Heart left ventricle (tissue), 16 donors: ENCODE data around the gene ADCY3. TPM values are rescaled to one million over a fixed set of nuclear protein-coding genes. Genes with fewer than 3 reads are reported as not detected.
A peak's percentile ranks its signal among the peaks of the same experiment; 100 is the strongest.

Source experiments
- ATAC-seq, 4 donors: fragments of 200-7000 bp; cut with Tn5 transposase; one replicate each; pipeline ENCODE4 v1.9.1; 2020 to 2022; ENCODE audit warnings: moderate library complexity in 4 of 4, mild to moderate bottlenecking in 3 of 4, moderate number of reproducible peaks in 1 of 4
- DNase-seq, 5 donors: peaks; one replicate each; pipeline ENCODE4 v3.0.0-alpha.2; 2020
- H3K27ac ChIP-seq, 12 donors: fragments of 200-600 bp; sonication (generic) in 4 of 12; one replicate each; pipeline versions ENCODE4 v1.5.0 to v1.8.0; 2016 to 2022; ENCODE audit warnings: mild to moderate bottlenecking in 2 of 12
- H3K27me3 ChIP-seq, 9 donors: fragments of 200-600 bp; sonication (generic) in 2 of 9; one replicate each; pipeline versions ENCODE4 v1.5.1 to v1.8.0; 2016 to 2022; ENCODE audit warnings: mild to moderate bottlenecking in 3 of 9
- H3K36me3 ChIP-seq, 9 donors: fragments of 200-600 bp; sonication (generic) in 2 of 9; one replicate each; pipeline versions ENCODE4 v1.5.0 to v1.8.0; 2018 to 2022; ENCODE audit warnings: mild to moderate bottlenecking in 2 of 9
- H3K4me1 ChIP-seq, 12 donors: fragments of 200-600 bp; sonication (generic) in 4 of 12; one replicate each; pipeline versions ENCODE4 v1.5.0 to v1.8.0; 2016 to 2022; ENCODE audit warnings: mild to moderate bottlenecking in 3 of 12
- H3K4me3 ChIP-seq, 12 donors: fragments of 200-600 bp; sonication (generic) in 4 of 12; one replicate each; pipeline versions ENCODE4 v1.5.0 to v1.8.0; 2017 to 2022; ENCODE audit warnings: mild to moderate bottlenecking in 9 of 12, moderate library complexity in 4 of 12
- H3K9me3 ChIP-seq, 12 donors: fragments of 200-600 bp; sonication (generic) in 4 of 12; one replicate each; pipeline versions ENCODE4 v1.5.0 to v1.8.0; 2016 to 2022; ENCODE audit warnings: mild to moderate bottlenecking in 1 of 12
- CTCF ChIP-seq, 12 donors: fragments of 200-600 bp; sonication (generic) in 4 of 12; IDR thresholded peaks; one replicate each; pipeline versions ENCODE4 v1.5.0 to v1.8.0; 2018 to 2022; ENCODE audit warnings: antibody characterized with exemption in 12 of 12, mild to moderate bottlenecking in 5 of 12
- POLR2A ChIP-seq, 2 donors: fragments of 450-650 bp; IDR thresholded peaks; one replicate each; pipeline ENCODE4 v1.6.1; 2017; ENCODE audit warnings: antibody characterized with exemption in 2 of 2, mild to moderate bottlenecking in 2 of 2, moderate library complexity in 2 of 2
- WGBS, 4 donors: extraction: QIAGEN DNeasy Blood & Tissue Kit in 2 of 4; methylation state at CpG; one replicate each; pipeline versions ENCODE4 v1.1.5 to v1.1.7; 2013 to 2018; 5-methylcytosine and 5-hydroxymethylcytosine counted together
- intact Hi-C, 10 donors: fragments of 100-400 bp; cut with DNase I; formaldehyde crosslinking; loops; one replicate each; pipeline versions ENCODE4 v1.11.1 to v1.14.2; 2022
- polyA plus RNA-seq, 2 donors: library from polyadenylated mRNA; stranded (reverse); fragments of 200-250 nt; gene quantifications; one replicate each; pipeline ENCODE4 v1.2.3, GENCODE V29; 2013
- total RNA-seq, 9 donors: library from RNA; depleted of rRNA in 2 of 9; stranded (reverse); fragments of >200 nt in 2 of 9; fragmentation: NEBNext Ultra II Directional in 3 of 9; extraction: Animal tissue kit (Norgen Biotek cat#: 25700) in 3 of 9; gene quantifications; one replicate each; pipeline versions ENCODE4 v1.1.0 to v1.2.4, GENCODE V29; 2016 to 2023
- donor health status: ischemic (EF 13 %, LVEDD 7.1; RV severe dilation, severe dysfunction).
- donor health status: healthy with polysubstance abuse.
- donor health status: DM: no; HTN: yes; CAD: no.
- donor health status: DM: no; HTN: no; CAD: no.
- donor health status: ischemic (EF 25% LVEDD 6.9; RV normal size, moderate dysfunction).
- donor health status: ischemic (EF 25% LVEDD 5.7; RV mildly dilated, moderate dysfunction).
- donor health status: healthy.
- donor health status: DM: yes; HTN: yes; CAD: no.
- donor health status: ischemic (EF 35%, LVEDD 5.7; RV mildly dilated, moderate dysfunction).
- donor health status: nonischemic (EF 11% LVEDD 7.7; RV severe dilation, severe dysfunction).
- donor health status: DM: yes; HTN: yes; CAD: no.
- donor health status: PGD.
- donor health status: ischemic (EF 29% LVEDD 5.4; RV normal size, mild dysfunction).
- donor health status: nonischemic (EF 23%, LVEDD 6.1; RV moderate dilation, normal function).

The ADCY3 gene
- total and polyA plus RNA-seq, 11 donors: 9.3 to 36.0 (median 14.4) TPM

- Histone ChIP-seq H3K9me3 (peaks cover 0 to 33% (median 17%) of the 10 kb centered on the region in 12 donors), H3K27ac (no peak overlapping the region), H3K4me1 (peaks cover 0 to 9% (median 2%) of the 10 kb centered on the region in 12 donors), H3K4me3 (no peak overlapping the region), H3K36me3 (peaks cover 0 to 2% (median 0%) of the 10 kb centered on the region in 9 donors), H3K27me3 (no peaks in the 10 kb centered on the region)
- intact Hi-C loops: no loop called here
- no peak for ATAC-seq
- no peak for DNase-seq
- 87 to 96% (median 94%) methylated on average over 2 of the region's 2 CpGs for WGBS, 4 donors
- no peak for TF ChIP-seq CTCF (IDR thresholded peaks at IDR 0.05)
- no peak for TF ChIP-seq POLR2A (IDR thresholded peaks at IDR 0.05)
Measured at GRCh38 chr2:24891201-24891600, 28.8 kb downstream of the ADCY3 start.

- ATAC-seq (no peak), DNase-seq (no peak)
- H3K27ac ChIP-seq: no peak overlapping the region
- 93 to 96% (median 95%) methylated on average over 5 of the region's 5 CpGs for WGBS, 4 donors
- H3K27me3 ChIP-seq: no peaks in the 10 kb centered on the region
- H3K36me3 ChIP-seq: no peaks in the 10 kb centered on the region
- H3K4me3 ChIP-seq: no peak overlapping the region
- TF ChIP-seq POLR2A (IDR thresholded peaks at IDR 0.05): no peak
- no peak for TF ChIP-seq CTCF (IDR thresholded peaks at IDR 0.05)
- intact Hi-C loops: no loop called here
- H3K9me3 ChIP-seq: peaks cover 0 to 19% (median 5%) of the 10 kb centered on the region in 12 donors
- H3K4me1 ChIP-seq: peaks cover 0 to 17% (median 3%) of the 10 kb centered on the region in 12 donors
Measured at GRCh38 chr2:24889221-24889620, 30.8 kb downstream of the ADCY3 start.

- Histone ChIP-seq H3K27me3 (no peaks in the 10 kb centered on the region), H3K36me3 (no peaks in the 10 kb centered on the region), H3K27ac (no peak overlapping the region), H3K9me3 (peaks cover 0 to 14% (median 0%) of the 10 kb centered on the region in 12 donors), H3K4me1 (peaks cover 0 to 27% (median 3%) of the 10 kb centered on the region in 12 donors), H3K4me3 (no peak overlapping the region)
- no peak for DNase-seq
- TF ChIP-seq POLR2A (IDR thresholded peaks at IDR 0.05) (no peak), CTCF (IDR thresholded peaks at IDR 0.05) (no peak)
- WGBS, 4 donors: 91 to 97% (median 96%) methylated on average over 6 of the region's 6 CpGs
- intact Hi-C loops: no loop called here
- ATAC-seq: no peak
Measured at GRCh38 chr2:24888177-24888576, 31.9 kb downstream of the ADCY3 start.

GRCh38 chr2:24887307-24887874, 32.6 kb downstream of the ADCY3 start:
- Histone ChIP-seq H3K27me3 (no peaks in the 10 kb centered on the region), H3K27ac (peak overlapping the region in 3 of 12 donors; percentile 26 to 60 (median 59)), H3K9me3 (peaks cover 0 to 12% (median 0%) of the 10 kb centered on the region in 12 donors), H3K4me3 (no peak overlapping the region), H3K4me1 (peaks cover 0 to 27% (median 3%) of the 10 kb centered on the region in 12 donors), H3K36me3 (no peaks in the 10 kb centered on the region)
- WGBS, 4 donors: 87 to 96% (median 92%) methylated on average over 17 to 20 of the region's 20 CpGs
- no peak for TF ChIP-seq CTCF (IDR thresholded peaks at IDR 0.05)
- TF ChIP-seq POLR2A (IDR thresholded peaks at IDR 0.05): no peak
- intact Hi-C loops: no loop called here
- DNase-seq: no peak
- no peak for ATAC-seq
